OCI-LY3 (cell line): ENCODE results near the gene TMEM222.

Source experiments
- H2AFZ ChIP-seq: fragments of 200-600, 300-600 bp; shearing (Covaris generic); 2 replicates; pipeline ENCODE4 v1.6.0; 2014; ENCODE audit warnings: antibody characterized with exemption, low read depth, low read length
- H3K27ac ChIP-seq: fragments of 200-600, 300-600 bp; sonication (generic); 2 replicates; pipeline ENCODE4 v1.5.1; 2014; ENCODE audit warnings: mild to moderate bottlenecking, low read length, moderate library complexity, mixed read lengths
- H3K27me3 ChIP-seq: fragments of 200-600, 300-600 bp; sonication (generic); 2 replicates; pipeline ENCODE4 v1.6.1; 2014; ENCODE audit warnings: low read depth, low read length, mixed read lengths
- H3K36me3 ChIP-seq: fragments of 200-600, 300-600 bp; sonication (generic); replicated peaks from 2 replicates; pipeline ENCODE3; 2014; ENCODE audit warnings: low read depth, low read length, mixed read lengths
- H3K4me1 ChIP-seq: fragments of 300-600, 200-600 bp; sonication (generic); 2 replicates; pipeline ENCODE4 v1.6.1; 2014; ENCODE audit warnings: low read length, mixed read lengths
- H3K4me2 ChIP-seq: fragments of 200-600, 300-600 bp; sonication (generic); 2 replicates; pipeline ENCODE4 v1.6.1; 2014; ENCODE audit warnings: low read length, mixed read lengths
- H3K4me3 ChIP-seq: fragments of 300-600, 200-600 bp; sonication (generic); 2 replicates; pipeline ENCODE4 v1.5.1; 2014; ENCODE audit warnings: antibody characterized with exemption, mild to moderate bottlenecking, low read length, moderate library complexity
- H3K79me2 ChIP-seq: fragments of 300-600, 200-600 bp; shearing (Covaris generic); 2 replicates; pipeline ENCODE4 v1.6.1; 2014; ENCODE audit warnings: mild to moderate bottlenecking, low read length, mixed read lengths
- H3K9ac ChIP-seq: fragments of 300-600, 200-600 bp; shearing (Covaris generic); 2 replicates; pipeline ENCODE4 v1.6.0; 2014; ENCODE audit warnings: mild to moderate bottlenecking, low read length, moderate library complexity
- H3K9me3 ChIP-seq: fragments of 200-600, 300-600 bp; shearing (Covaris generic); 2 replicates; pipeline ENCODE4 v1.6.1; 2014; ENCODE audit warnings: low read length, mixed read lengths; ENCODE audit not compliant: insufficient read depth
- H4K20me1 ChIP-seq: fragments of 200-600, 300-600 bp; sonication (generic); 2 replicates; pipeline ENCODE4 v1.6.1; 2016; ENCODE audit warnings: low read length, mixed read lengths; ENCODE audit not compliant: insufficient read depth
- EZH2phosphoT487 ChIP-seq: fragments of 200-600 bp; shearing (Covaris generic); IDR thresholded peaks from 2 replicates; pipeline ENCODE4 v1.6.1; 2018; ENCODE audit warnings: antibody characterized with exemption, mixed run types, low read depth
- TF ChIP-seq, protein P1 (sequence below): fragments of 200-600, 300-600 bp; sonication (generic); IDR thresholded peaks from 2 replicates; pipeline ENCODE4 v1.5.1; 2014; ENCODE audit warnings: antibody characterized with exemption, low read length, low read depth

TMEM222 gene

DNA sequence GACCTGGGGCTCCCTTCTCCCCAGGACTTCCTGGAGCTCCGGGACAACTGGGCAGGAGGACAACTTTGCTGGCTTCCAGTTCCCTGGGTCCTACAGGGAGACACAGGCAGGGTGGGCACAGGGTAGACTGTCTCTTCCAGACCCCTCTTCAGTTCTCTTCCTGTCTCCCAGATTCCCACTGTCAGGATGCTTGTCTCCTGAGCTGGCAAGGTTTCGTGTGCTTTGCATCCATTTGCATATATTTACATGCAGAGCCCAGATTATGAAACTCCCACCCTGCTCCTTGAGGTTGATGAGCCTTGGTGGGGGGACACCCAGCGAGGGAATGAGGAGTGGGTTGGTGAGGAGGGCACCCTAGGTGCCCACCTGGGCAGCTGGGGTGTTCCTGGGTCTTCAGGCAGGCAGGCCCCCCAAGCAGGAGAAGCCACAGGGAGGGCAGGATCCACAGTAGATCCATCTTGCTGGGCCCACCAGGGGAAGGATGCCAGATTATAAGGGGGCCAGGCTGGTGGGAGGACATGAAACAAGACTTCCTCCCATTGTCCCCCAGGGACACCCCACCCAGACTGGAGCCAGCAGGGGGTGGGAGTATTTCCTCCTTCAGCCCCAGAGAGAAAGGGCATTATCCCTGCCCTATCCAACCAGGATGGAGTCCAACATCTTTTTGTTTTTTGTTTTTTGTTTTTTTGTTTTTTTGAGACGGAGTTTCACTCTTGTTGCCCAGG, 52.6 kb downstream of the TMEM222 start, which contains the start of gene FCN3:
Gene FCN3, minus strand, starts transcription at position 463 of the 725 bp plus-strand sequence. Its CDS starts 6 bp downstream, at position 457.
- H2AFZ ChIP-seq, result no peak within 1 kb of the TSS
- no peaks in the 10 kb centered on the region for H3K9me3 ChIP-seq
- no peaks in the 10 kb centered on the region for H3K36me3 ChIP-seq
- no peaks in the 10 kb centered on the region for H3K79me2 ChIP-seq
- H3K4me3 ChIP-seq, result no peak within 1 kb of the TSS
- TF ChIP-seq EZH2phosphoT487, result no peak
- TF ChIP-seq, protein P1, sequence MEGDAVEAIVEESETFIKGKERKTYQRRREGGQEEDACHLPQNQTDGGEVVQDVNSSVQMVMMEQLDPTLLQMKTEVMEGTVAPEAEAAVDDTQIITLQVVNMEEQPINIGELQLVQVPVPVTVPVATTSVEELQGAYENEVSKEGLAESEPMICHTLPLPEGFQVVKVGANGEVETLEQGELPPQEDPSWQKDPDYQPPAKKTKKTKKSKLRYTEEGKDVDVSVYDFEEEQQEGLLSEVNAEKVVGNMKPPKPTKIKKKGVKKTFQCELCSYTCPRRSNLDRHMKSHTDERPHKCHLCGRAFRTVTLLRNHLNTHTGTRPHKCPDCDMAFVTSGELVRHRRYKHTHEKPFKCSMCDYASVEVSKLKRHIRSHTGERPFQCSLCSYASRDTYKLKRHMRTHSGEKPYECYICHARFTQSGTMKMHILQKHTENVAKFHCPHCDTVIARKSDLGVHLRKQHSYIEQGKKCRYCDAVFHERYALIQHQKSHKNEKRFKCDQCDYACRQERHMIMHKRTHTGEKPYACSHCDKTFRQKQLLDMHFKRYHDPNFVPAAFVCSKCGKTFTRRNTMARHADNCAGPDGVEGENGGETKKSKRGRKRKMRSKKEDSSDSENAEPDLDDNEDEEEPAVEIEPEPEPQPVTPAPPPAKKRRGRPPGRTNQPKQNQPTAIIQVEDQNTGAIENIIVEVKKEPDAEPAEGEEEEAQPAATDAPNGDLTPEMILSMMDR, result no peak
- no peak within 1 kb of the TSS for H3K9ac ChIP-seq
- H4K20me1 ChIP-seq, result no peaks in the 10 kb centered on the region
- no peak within 1 kb of the TSS for H3K4me2 ChIP-seq
- H3K27me3 ChIP-seq, result no peaks in the 10 kb centered on the region
- H3K4me1 ChIP-seq, result peaks cover 8% of the 10 kb centered on the region; the same call in 1 of the 2 replicates
- H3K27ac ChIP-seq, result no peak within 1 kb of the TSS

DNA sequence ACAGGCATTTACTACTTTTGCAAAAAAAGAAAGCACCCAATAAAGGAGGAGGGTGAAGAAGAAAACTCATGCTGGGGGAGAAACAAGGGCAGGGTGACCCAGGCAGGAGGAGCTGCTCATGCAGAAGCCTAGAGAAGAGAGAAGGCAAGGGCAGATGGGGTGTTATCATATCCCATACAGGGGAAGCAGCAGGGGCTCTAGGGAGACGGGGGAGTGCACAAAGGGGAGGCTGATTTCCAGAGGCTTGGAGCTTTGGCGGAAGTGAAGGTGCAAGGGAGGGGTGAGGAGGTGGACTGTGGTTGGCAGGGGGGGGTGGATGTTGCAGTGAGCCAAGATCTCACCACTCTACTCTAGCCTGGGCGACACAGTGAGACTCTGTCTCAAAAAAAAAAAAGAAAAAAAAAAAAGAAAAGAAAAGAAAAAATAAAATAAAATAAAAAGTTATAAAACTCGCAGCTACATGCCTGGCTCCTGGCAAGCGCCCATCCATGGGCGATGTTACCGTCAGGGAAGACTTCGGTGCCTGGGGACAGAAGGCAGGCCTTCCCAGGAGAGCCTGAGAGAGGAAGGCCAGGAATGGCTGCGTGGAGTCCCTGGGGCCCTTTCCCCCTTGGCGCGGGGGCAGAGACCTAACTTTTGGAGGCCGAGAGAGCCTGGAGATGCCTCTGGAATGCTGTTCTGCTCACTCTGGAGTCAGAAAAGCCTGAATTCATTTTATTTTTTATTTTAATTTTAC, 56.0 kb downstream of the TMEM222 start:
- no peaks in the 10 kb centered on the region for H3K79me2 ChIP-seq

DNA sequence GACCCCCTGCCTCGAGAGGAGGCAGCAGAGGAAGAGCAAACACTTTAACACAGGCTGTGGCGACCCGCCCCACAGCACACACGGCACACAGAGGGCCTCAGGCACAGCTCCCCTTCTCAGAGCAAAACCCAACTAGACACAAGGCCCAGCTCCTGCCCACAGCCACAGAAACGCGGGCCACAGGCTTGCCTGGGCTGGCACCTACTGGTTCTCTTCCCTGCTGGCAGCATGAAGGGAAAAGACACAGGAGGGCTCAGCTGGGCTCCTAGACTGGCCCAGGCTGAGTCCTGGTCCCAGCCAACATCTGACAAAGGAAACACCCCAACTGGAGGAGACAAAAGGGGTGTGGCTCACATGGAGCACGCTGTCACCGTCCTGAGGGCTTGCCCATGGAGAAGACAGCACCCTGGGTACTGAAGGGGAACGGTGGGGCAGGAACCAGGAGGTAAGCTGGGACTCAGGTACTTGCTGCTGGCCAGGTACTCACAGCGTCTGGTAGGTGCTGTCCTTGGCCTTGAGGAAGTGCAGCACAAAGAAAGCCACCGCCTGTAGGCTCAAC, 57.7 kb downstream of the TMEM222 start:
- no peaks in the 10 kb centered on the region for H3K36me3 ChIP-seq
- H3K4me3 ChIP-seq, result no peak overlapping the region
- no peaks in the 10 kb centered on the region for H4K20me1 ChIP-seq
- no peak overlapping the region for H3K27ac ChIP-seq
- H3K27me3 ChIP-seq, result no peaks in the 10 kb centered on the region
- no peak overlapping the region for H3K9ac ChIP-seq
- TF ChIP-seq EZH2phosphoT487, result no peak
- TF ChIP-seq, protein P1, result no peak
- no peak overlapping the region for H2AFZ ChIP-seq
- H3K9me3 ChIP-seq, result no peaks in the 10 kb centered on the region
- no peak overlapping the region for H3K4me2 ChIP-seq
- H3K79me2 ChIP-seq, result no peaks in the 10 kb centered on the region
- H3K4me1 ChIP-seq, result peaks cover 6% of the 10 kb centered on the region

More for the DNA sequence above, 56.0 kb downstream of the TMEM222 start:
- H3K9ac ChIP-seq, result no peak overlapping the region
- no peak overlapping the region for H3K4me3 ChIP-seq
- H4K20me1 ChIP-seq, result no peaks in the 10 kb centered on the region
- no peak overlapping the region for H2AFZ ChIP-seq
- no peak for TF ChIP-seq EZH2phosphoT487
- TF ChIP-seq, protein P1, result no peak
- peaks cover 6% of the 10 kb centered on the region for H3K4me1 ChIP-seq
- no peak overlapping the region for H3K4me2 ChIP-seq
- no peak overlapping the region for H3K27ac ChIP-seq
- no peaks in the 10 kb centered on the region for H3K9me3 ChIP-seq
- H3K27me3 ChIP-seq, result no peaks in the 10 kb centered on the region
- no peaks in the 10 kb centered on the region for H3K36me3 ChIP-seq

DNA sequence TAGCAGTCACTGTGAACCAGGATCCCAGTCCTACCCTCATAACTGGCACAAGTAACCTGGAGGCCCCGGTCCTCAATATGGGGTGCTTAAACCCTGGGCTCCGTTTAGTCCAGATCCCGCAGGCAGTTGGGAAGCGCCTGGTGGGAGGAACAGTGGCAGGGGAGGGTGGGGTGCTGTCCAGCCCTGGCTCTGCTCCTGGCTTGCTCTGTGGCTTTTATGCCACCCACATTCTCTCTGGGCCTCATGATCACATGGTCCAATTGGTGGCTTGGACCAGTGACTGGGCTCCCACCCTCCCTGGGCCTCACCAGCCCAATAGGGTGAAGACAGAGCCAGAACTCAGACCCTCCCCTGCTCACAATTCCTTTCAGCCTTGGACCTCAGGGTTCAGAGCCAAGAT, 58.3 kb downstream of the TMEM222 start:
- H3K79me2 ChIP-seq, result no peaks in the 10 kb centered on the region
- no peaks in the 10 kb centered on the region for H3K36me3 ChIP-seq
- H3K9me3 ChIP-seq, result no peaks in the 10 kb centered on the region
- H3K4me3 ChIP-seq, result no peak overlapping the region
- peaks cover 6% of the 10 kb centered on the region for H3K4me1 ChIP-seq
- TF ChIP-seq, protein P1, result no peak
- TF ChIP-seq EZH2phosphoT487, result no peak
- H2AFZ ChIP-seq, result no peak overlapping the region
- H3K9ac ChIP-seq, result no peak overlapping the region
- H4K20me1 ChIP-seq, result no peaks in the 10 kb centered on the region
- no peak overlapping the region for H3K27ac ChIP-seq
- no peaks in the 10 kb centered on the region for H3K27me3 ChIP-seq
- no peak overlapping the region for H3K4me2 ChIP-seq
